Mammary epithelial cell (primary cell): ENCODE results near the gene DGKQ.

ENCODE experiments used
- EZH2 ChIP-seq: IDR thresholded peaks from 2 replicates; pipeline ENCODE4 v1.6.1; 2012; ENCODE audit warnings: low read length, inconsistent platforms, borderline replicate concordance
- TF ChIP-seq, protein P1 (sequence below), 2 donors: IDR thresholded peaks in 1 of 2; conservative IDR thresholded peaks in 1 of 2; 2 replicates each; pipeline ENCODE4 v1.5.1; 2011 to 2012; ENCODE audit warnings: inconsistent platforms in 2 of 2, low read length in 2 of 2, mild to moderate bottlenecking in 2 of 2, control low read depth in 1 of 2, low read depth in 1 of 2; ENCODE audit not compliant: insufficient read depth in 1 of 2; ENCODE audit errors: extremely low read depth in 1 of 2

GRCh38 chr4:932713-933070 is 40.7 kb downstream of the DGKQ start:
- no peak for TF ChIP-seq EZH2
- TF ChIP-seq, protein P1, sequence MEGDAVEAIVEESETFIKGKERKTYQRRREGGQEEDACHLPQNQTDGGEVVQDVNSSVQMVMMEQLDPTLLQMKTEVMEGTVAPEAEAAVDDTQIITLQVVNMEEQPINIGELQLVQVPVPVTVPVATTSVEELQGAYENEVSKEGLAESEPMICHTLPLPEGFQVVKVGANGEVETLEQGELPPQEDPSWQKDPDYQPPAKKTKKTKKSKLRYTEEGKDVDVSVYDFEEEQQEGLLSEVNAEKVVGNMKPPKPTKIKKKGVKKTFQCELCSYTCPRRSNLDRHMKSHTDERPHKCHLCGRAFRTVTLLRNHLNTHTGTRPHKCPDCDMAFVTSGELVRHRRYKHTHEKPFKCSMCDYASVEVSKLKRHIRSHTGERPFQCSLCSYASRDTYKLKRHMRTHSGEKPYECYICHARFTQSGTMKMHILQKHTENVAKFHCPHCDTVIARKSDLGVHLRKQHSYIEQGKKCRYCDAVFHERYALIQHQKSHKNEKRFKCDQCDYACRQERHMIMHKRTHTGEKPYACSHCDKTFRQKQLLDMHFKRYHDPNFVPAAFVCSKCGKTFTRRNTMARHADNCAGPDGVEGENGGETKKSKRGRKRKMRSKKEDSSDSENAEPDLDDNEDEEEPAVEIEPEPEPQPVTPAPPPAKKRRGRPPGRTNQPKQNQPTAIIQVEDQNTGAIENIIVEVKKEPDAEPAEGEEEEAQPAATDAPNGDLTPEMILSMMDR (conservative IDR thresholded peaks at IDR 0.05 in 1 of 2, IDR thresholded peaks at IDR 0.05 in 1 of 2; ENCODE audit: extremely low read depth in 1 of 2, insufficient read depth in 1 of 2, low read depth in 1 of 2, low read length in 2 of 2) = peak in 1 of 2 donors; percentile 0
